Jurkat, Clone E6-1 (cell line): ENCODE measurements around the gene ZNF549.

Experiments
- DNase-seq: peaks from one replicate; pipeline ENCODE4 v3.0.0-alpha.2; 2011; ENCODE audit warnings: low read depth, low spot score
- H3K4me3 ChIP-seq: 2 replicates; pipeline ENCODE4 v1.5.1; 2011; ENCODE audit warnings: mild to moderate bottlenecking, low read length, control low read depth, moderate library complexity

The ZNF549 gene

DNA sequence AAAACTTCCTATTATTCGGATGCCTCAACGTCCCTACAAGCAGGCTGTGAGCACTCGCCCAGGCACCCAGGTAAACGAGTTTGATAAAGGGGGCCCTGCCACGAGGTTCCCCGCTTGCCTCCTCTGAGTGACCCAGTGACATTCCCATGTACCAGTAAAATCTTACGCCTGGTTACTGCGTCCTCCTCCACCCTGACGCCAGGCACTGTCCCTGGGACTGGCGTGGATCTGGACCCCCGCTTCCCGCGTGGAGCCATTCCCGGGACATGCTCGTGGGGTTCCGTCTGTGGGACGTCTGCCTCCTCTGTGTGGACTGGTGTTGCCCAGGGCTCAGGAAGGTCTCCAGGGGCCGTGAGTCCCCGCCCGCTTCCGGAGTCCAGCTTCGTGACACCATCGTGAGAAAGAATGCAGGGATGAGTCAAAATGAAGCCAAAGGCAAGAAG, 32.9 kb downstream of the ZNF549 start:
- DNase-seq, result no peak
- H3K4me3 ChIP-seq, result peak overlapping the region; percentile 88

DNA sequence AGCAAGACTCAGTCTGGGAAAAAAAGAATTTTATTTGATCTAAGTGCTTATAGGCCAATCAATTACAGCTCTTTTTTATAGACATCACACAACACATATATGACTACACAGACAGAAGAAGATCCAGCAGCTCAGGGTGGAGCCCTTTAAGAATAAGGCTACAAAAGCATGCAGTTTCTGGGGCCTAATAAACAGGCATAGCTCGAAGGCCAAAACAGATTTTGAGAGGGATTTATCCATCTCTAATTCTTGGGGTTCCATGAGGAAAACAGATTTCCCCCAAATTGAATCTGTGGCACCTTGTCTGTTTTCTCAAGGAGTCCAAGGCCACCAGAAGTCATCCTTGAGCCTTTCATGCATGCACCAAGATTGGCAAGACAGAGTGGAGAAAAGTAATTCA, 36.4 kb downstream of the ZNF549 start:
- no peak for DNase-seq
- H3K4me3 ChIP-seq, result no peak overlapping the region

DNA sequence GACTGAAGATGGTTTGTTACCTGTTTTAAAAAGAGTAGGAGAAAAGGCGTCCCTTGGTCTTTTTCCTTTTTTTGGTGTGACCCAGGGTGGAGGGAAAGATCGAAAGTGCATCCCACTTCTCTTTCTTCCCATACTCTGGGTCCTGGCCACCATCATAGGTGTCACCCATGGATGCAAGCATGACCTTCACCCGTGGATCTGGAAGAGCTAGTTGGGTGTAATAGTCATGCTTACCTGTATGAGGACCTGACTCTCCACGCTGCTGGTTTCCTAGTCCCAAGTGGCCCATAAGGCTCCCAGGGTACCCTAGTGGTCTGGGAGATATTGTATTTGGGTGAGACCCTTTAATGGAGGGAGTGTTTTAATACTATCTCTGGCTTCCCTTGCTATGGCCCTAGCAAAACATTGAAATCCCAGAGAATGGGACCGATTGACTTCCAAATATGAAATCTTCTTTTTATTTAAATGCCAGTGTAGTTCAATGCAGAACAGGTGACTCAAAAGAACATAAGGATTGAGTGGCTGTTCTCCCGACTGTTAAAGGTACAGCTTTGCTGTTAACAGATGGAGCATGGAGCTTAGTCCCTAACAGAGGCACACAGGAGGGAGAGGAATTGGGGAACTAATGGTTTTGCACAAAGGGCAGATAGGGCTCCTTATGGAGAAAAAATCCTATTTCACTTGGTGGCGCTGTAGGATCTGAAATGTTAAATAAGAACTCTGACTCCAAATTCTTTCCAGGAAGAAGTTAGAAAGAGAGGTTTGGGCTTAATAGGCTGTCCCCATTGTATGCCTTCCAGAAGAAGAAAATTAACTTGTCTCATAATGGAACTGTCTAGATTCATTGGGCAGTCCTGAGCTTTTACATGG, 39.5 kb downstream of the ZNF549 start:
- peak; percentile 54 for DNase-seq
- no peak overlapping the region for H3K4me3 ChIP-seq

DNA sequence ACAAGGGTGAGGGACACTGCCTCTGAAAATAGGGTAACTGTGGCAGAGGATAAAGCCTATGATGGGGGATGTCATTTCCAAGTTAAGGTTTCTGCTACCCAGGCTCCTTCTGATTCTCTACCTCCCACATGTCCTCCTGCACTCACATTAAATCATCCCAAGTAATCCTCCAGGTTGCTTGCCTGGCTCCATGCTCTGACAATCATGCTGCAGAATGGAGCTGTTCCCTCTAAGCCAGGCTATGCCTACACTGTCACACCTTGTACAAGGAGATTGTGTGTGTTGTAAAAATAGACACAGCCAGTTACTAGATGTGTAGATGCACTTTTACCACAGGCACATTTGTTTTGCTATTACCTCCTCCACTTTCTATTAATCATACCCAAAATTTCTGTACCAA, 43.6 kb downstream of the ZNF549 start:
- no peak for DNase-seq
- H3K4me3 ChIP-seq, result no peak overlapping the region

DNA sequence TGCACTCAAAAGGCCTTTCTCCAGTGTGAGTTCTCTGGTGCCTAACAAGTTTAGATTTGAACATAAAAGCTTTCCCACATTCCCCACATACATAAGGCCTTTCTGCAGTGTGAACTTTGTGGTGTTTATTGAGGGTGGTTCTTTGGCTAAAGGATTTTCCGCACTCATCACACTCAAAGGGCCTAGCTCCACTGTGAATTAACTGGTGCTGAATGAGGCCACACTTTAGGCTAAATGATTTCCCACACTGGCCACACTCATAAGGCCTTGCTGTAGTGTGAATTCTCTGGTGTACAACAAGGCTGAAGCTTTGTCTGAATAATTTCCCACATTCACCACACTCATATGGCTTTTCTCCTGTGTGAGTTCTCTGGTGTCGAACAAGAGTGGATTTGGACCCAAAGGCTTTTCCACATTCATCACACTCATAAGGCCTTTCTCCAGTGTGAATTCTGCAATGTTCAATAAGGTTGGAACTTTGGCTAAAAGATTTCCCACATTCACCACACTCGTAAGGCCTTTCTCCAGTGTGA, 45.3 kb downstream of the ZNF549 start:
- no peak for DNase-seq
- H3K4me3 ChIP-seq, result no peak overlapping the region

DNA sequence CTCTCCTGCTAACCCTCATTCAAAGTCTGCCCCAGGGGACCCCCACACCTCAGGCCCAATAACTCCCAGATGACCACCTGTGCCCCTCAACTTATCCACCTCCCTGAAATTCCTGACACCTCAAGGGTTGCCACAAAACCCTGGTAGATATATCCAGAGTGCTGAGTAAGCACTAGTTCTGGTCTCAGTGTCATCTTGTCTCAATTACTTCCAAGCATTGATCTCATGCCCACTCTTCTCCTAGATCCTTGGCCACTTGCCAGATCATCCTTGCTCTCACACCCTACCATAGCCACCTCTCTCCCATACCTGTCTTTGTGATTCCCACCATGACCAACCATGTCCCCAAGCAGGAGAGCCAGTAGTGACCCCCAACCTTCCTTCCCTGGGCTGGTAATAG, 49.5 kb downstream of the ZNF549 start:
- no peak overlapping the region for H3K4me3 ChIP-seq
- no peak for DNase-seq

DNA sequence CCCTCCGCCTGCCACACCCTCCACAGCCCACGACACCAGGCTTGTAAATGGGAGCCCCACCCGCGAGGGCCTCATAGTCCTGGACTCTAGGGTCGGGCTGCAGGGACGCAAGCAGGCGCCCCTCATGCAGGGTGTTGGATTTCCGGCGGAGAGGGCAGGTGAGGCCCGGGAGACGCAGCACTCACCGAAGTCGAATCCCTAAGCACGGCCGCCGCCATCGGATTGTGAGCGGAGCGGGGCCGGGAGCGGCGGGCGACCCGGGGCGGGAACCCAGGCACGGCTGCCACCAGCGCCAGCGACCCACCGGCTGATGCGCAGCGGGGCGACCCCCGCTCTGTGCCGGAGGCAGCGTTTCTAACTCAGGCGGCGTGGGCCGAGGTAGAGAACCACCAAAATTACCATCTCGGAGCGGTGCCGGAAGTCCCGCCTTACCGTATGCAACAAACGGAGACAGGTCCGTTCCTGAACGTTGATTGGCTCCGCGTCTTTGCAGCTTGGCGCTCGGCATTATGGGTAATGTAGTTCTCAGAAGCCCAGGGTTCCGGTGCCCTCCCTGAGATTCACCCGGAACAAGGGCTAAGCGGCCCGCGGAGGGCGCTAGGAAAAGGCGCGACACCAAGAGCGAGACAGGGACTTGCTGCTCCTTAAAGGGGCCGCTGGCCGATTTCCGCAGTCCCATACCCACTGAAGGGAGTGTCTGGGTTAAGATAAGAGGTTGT, 51.5 kb downstream of the ZNF549 start, which contains the start of gene ZNF416:
Gene ZNF416 (minus strand): TSS at position 425 of the 719 bp plus-strand sequence. CDS start 207 bp downstream, at position 218.
- DNase-seq, result peak; percentile 99
- H3K4me3 ChIP-seq, result peak within 1 kb of the TSS; percentile 77

DNA sequence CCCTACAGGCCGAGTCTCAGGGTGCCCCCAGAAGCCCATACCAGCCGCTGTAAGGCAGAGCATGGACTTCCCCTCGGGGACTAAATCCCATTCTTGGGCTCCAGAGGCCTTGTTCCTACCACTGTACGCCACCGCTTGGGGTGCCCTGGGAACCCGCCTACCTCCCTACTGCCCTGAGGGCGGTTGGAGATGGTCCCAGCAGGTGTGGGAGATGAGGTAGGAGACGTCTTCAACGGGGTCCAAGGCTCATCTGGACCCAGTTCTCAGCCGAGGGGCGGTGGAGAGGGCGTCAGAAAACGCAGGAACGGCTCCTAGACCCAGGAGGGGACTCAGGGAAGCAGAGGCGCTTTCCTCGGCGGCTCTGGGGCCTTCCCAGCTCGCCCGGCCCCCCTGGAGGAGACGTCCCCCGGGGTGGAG, 56.0 kb downstream of the ZNF549 start:
- H3K4me3 ChIP-seq, result no peak overlapping the region
- no peak for DNase-seq

DNA sequence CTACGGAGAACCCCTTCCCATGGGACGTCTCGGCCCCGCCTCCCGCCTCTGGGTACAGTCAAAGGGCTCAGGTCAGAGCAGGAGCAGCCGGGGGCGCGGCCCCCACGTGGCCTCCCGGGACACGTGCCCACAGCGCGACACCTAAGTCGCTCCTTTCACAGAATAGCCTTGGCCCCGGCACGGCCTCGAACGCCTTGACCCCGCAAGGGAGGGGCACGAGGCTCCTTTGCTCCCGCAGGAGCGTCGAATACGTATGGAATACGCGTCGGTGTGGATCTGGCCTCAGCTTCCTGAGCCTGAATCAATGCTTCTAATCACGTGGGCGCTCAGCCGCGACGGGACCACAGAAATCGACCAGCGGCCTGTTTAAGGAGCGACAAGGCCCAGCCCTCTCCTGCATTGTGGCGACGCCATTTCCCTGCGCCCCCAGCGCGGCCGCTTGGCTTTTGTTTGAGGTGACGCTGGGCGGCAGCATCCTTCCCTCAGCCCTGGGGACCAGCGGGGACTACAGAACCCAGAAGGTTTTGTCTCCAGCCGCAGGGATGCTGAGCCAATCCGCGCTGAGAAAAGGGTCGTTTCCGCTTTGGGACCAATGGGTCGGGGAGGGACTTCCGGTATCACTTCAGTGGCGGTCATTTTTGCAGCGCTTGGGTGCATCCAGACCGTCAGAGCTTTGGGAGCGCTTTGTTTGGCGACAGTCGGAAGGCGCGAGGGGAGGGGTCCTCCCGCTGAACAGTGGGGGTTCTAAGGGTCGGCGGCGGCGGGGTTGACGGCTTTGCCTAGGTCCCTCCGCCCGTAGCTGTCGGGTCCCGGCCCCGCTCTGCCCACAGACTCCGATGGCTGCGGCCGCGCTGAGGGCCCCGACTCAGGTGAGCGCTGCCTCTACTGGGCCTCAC, 56.6 kb downstream of the ZNF549 start, which contains the start of gene ZIK1:
Gene ZIK1 (plus strand): TSS at position 625 of the 896 bp plus-strand sequence. CDS start 212 bp downstream, at position 837.
- no peak within 1 kb of the TSS for H3K4me3 ChIP-seq
- DNase-seq, result no peak

DNA sequence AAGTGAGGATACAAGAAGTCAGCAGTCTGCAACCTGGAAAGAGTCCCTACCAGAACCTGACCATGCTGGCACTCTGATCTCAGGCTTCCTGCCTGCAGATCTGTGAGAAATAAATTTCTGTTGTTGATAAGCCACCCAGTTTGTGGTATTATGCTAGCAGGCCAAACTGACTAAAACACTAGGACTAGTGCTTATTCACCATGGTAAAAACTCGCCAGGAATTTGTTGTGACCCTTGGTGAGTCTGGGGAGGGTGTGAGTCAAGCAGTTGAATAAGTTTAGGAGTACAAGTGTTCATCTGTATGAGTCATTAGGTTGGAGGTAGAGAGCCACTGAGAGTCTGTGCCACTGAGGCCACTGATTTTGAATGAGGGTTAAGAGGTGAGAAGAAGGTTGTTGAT, 60.4 kb downstream of the ZNF549 start:
- H3K4me3 ChIP-seq, result no peak overlapping the region
- no peak for DNase-seq

DNA sequence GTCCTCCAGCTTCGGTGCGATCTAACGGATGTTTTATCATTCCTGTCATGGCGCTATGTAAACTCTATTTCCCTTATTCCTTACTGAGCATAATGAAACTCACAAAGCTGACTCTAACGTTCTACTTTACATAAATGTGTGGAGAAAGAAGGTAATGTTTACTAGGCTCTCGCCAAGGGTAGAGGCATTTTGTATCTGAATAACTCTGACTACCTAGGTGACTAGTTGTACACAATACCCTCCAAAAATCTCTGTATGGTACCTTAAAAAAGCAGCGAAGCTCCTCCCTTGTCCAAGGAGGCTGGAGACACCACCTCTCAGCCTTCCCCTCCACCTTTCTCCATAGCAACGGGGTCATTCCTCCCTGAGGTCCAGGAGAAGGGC, 72.2 kb downstream of the ZNF549 start:
- DNase-seq, result no peak
- peak overlapping the region; percentile 78 for H3K4me3 ChIP-seq

DNA sequence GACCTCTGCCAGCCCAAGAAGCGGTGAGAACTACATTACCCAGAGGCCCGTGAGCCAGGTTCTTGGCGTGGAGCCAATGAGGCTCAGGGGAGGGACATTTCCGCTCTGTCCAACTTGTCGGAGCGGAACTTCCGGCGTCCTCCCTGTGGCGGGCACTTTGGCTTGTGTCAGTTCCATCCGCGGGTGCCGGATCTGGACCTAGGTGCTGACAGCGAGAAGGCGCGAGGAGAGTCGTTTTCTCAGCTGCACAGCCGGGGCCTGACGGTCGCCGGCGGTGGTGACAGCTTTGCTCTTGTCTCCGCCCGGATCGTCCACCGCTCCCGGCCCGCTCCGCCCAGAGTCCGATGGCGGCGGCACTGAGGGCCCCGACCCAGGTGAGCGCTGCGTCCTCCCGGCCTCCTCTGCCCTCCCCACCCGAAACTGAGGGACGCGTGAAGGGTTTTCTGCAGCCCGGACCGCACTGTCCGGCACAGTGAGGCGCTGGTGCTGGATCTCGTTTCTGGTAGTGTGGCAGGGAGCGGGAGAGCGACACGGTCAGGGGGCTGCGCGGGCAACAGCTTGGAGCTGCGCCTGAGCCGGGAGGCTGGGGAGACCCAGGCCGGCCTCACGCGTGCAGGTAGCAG, 72.7 kb downstream of the ZNF549 start, which contains the start of gene ZNF530:
Gene ZNF530 (plus strand): TSS at position 125 of the 623 bp plus-strand sequence. CDS start 4,461 bp downstream, outside the sequence.
- peak within 1 kb of the TSS; percentile 78 for H3K4me3 ChIP-seq
- peak; percentile 90 for DNase-seq

DNA sequence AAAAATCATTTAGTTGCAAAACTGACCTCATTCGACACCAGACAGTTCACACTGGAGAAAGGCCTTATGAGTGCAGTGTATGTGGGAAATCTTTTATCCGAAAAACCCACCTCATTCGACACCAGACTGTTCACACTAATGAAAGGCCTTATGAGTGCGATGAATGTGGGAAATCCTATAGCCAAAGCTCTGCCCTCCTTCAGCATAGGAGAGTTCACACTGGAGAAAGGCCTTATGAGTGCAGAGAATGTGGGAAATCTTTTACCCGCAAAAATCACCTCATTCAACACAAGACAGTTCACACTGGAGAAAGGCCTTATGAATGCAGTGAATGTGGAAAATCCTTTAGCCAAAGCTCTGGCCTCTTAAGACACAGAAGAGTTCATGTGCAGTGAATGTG, 79.8 kb downstream of the ZNF549 start:
- no peak overlapping the region for H3K4me3 ChIP-seq
- DNase-seq, result no peak
